GM15510 (cell line): ENCODE results near the gene PCDHGA1.

Experiments used
- POLR2A ChIP-seq: IDR thresholded peaks from 3 replicates; pipeline ENCODE4 v1.6.1; 2011; ENCODE audit warnings: borderline replicate concordance; ENCODE audit not compliant: insufficient read length; ENCODE audit errors: extremely low read depth

The PCDHGA1 gene

DNA sequence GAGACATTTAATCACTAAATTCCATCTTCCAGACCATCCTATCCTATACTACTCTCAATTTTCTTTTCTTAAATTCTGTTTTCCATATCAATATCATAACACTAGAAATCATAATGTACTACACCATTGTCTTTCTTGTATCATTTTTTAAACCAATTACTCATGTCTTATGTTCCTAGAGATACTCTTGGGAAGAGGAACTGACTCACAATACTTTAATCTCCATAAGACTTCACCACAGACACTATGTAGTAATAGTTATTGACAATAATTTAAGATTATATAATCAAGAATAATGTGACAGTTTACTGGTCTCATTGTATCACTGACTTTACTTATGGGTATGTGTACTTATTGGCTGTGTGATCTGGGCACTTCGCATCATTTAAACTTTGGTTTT lies 202.4 kb downstream of the PCDHGA1 start:
- TF ChIP-seq POLR2A: no peak

DNA sequence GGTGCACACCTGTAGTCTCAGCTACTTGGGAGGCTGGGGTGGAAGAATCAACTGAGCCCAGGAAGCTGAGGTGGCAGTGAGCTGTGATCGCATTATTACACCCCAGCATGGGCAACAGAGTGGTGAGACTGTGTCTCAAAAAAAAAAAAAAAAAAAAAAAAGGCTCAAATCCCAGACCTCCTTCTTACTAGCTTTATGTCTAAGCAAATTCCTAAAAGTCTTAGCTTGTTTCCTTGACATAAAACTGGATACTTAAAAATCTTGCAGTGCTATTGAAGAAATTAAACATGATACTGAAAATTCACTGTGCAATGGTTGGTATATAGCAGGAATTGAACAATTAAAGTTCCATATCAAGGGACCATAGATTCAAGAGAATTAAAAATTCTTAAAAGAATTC lies 203.6 kb downstream of the PCDHGA1 start:
- no peak for TF ChIP-seq POLR2A

DNA sequence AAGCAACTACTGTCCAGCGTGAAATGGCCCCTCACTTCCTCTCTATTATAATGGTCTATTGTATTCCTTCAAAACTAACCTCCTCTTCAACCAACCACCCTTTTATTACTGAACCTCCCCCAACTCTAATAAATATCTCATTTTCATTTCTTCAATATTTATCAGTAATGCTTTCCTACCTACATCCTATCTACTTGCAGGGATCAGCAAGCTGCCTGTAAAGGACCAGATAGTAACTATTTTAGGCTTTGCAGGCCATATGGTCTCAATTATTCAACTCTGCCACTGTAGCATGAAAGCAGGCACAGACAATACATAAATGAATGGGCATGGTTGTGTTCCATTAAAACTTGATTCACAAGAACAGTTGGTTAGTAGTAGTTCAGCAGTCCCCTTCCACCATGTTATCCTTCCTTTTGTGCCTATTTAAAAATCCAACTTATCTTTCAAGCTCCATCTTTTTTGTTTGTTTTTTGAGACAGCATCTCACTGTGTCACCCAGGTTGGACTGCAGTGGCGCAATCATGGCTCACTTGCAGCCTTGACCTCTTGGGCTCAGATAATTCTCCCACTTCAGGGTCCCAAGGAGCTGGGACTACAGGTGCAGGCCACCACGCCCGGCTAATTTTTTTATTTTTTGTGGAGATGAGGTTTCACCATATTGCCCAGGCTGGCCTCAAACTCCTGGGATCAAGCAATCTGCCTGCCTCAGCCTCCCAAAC lies 204.3 kb downstream of the PCDHGA1 start:
- no peak for TF ChIP-seq POLR2A

DNA sequence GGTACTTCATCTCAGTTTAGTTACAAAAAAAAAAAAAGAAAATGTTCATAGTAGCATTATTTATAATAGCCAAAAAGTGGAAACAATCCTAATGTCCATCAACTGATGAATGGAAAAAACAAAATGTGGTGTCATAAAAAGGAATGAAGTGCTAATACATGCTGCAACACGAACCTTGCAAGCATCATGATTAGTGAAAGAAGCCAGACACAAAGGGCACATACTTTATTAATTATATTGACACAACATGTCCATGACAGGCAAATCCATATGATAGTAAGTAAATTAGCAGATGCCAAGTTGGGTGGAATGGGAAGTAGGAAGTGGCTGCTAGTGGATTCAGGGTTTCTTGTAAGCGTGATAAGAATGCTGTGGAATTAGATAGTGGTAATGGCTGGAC lies 212.7 kb downstream of the PCDHGA1 start:
- no peak for TF ChIP-seq POLR2A

DNA sequence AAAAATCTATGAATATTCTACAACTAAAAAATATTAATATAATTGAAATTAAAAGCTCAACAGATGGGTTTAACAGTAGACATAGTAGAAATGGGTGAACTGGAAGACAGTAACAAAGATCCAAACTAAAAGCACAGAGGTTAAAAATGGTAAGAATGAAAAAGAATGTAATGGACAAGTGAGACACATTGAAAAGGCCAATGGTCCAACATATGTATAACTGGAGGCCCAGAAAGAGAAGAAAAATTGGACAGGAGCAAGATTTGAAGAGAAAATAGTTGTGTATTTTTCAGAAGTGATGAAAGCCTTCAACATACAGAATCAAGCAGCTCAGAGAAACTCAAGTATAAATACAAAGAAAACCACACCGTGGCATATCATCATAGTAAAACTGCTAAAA lies 217.2 kb downstream of the PCDHGA1 start:
- no peak for TF ChIP-seq POLR2A

DNA sequence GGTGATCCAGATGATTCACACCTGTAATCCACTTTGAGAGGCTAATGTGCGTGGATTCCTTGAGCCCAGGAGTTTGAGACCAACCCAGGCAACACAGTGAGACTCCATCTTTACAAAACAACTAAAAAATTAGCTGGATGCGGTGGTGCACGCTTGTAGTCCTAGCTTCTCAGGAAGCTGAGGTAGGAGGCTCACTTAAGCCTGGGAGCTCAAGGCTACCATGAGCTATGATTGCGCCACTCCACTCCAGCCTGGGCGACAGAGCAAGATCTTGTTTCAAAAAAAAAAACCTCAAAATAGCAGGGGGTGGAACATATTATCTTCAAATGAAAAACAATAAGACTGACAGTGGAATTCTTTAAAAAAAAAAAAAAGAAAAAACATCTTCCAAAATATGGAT lies 217.6 kb downstream of the PCDHGA1 start:
- no peak for TF ChIP-seq POLR2A

DNA sequence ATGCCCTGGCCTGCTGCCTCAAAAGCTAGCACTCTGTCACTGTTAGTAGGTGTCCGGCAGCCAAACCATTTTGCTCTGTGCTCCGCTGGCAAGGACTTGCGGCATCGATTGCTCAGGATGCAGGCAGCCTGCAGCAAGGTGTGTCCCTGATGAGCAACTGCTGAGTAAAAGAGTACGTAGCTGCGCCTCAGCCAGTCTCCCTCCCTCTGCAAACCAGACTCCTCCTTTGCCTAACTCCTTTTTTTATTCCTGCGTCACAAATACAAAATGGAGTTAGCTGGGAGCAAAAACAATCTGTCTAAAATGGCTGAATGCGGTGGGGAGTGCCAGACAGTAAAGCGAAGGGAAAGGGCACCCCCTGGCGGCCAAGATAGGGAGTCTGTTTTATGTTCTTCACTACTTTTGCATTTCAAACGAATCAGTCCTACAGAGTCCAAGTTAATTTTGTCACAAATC lies 227.4 kb downstream of the PCDHGA1 start:
- no peak for TF ChIP-seq POLR2A

DNA sequence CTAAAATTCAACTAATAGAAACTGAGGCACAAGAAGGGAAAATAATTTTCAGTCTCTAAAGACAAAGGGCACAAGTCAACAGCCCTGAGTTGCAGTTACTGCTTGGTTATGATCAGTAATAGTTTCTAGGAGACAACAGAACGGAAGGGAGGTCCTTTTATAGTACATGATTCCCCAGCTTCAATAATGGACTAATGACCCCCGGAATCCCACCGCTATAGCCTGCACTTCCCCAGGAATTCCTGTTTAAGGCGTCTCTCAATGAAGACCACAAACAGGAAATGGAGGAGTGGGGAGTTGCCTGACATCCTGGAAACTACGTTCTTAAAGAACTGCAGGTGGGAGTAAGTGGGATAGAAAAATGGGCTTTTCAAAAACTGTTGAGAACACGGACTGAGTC lies 227.8 kb downstream of the PCDHGA1 start:
- no peak for TF ChIP-seq POLR2A

DNA sequence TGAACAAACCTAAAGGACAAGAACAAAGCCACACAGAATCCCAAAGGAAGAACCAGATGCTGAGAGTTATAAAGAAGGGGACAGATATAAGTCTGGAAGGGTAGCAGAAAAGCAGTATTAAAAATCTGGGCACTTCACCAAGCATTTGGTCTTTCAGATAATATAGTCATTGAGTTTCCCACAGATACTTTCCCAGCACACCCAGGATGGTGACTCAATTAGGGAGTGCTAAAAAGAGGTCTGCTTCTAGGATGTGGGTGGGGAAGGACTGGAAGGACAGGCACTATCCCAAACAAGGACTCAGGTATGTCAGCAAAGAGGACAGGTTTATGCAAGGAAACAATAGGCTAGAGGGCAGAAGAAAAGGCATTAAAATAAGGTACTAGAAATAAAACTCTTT lies 229.1 kb downstream of the PCDHGA1 start:
- TF ChIP-seq POLR2A: no peak

DNA sequence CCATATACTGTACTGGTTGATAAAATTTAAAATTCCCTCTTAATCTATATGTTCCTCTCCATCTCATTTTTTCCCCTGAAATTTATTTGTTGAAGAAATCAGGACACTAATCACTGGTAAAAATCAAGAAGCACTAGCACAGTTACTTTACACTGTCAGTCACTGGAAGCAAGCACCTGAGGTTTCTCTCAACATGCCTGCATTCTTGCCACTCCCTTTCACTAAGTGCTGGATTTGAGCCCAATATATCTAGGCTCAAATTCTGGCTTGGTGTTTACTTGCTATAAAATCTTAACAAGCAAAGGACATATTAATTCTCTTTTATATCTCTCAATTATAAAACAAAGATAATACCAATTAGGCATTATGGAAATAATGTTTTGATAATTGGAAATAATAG lies 229.8 kb downstream of the PCDHGA1 start:
- no peak for TF ChIP-seq POLR2A

DNA sequence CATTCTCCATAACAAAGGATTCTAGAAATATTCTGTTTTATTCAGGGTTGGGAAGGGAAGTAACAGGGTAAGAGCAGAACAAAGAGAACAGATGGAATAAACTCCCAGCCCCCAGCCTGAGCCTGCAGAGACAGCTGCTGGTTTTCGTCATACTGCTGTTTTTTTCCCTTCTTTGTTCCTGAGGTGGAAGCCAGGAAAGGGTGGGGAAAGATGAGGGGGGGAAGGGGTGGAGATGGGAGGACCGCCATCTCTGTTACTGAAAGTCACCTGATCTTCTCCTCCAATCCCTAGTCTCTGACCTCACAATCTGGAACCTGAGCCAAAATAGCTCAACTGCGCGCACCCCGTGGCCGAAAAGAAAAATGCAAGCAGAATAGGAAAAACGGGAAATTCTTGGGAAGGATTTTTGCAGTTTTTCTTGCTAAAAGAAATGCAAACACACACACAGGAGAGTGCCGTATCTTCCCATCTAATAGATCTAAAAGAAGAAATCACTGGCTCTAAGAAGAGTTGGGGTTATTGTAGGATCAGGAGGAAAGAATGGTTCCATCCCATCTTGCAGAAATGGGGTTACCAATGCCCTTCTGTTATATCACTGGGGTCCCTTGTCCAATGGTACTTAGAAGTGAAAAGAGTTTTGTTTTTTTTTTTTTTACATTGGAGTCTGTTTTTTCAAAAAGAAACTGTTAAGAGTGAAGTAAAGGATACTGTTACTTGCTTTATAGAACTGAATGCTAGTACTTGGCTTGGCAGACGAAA lies 230.6 kb downstream of the PCDHGA1 start:
- TF ChIP-seq POLR2A: no peak
